ENCODE measurements around the gene PPP2CA.

The PPP2CA gene

GRCh38 chr5:134146651-134147518 is 79.0 kb downstream of the PPP2CA start:
- no peak for DNase-seq

- no peak for DNase-seq
Observed at GRCh38 chr5:134145779-134146581, 79.9 kb downstream of the PPP2CA start.

GRCh38 chr5:134145041-134145757 is 80.7 kb downstream of the PPP2CA start:
- no peak for DNase-seq

All from NCI-H774 (cell line).